A549 (cell line): Measurements from ENCODE around the gene IL2RA.

Source experiments
- EP300 ChIP-seq, 2 experiments: fragments of >200 bp; sonication (Bioruptor Twin); formaldehyde crosslinking; IDR thresholded peaks; 2 replicates in 1 of 2; 3 replicates in 1 of 2; pipeline ENCODE4 v1.6.1; 2016 to 2017
- TF ChIP-seq, protein P1 (sequence below): fragments of >200 bp; sonication (Bioruptor Twin); formaldehyde crosslinking; IDR thresholded peaks from 3 replicates; pipeline ENCODE4 v1.5.1; 2016

DNA sequence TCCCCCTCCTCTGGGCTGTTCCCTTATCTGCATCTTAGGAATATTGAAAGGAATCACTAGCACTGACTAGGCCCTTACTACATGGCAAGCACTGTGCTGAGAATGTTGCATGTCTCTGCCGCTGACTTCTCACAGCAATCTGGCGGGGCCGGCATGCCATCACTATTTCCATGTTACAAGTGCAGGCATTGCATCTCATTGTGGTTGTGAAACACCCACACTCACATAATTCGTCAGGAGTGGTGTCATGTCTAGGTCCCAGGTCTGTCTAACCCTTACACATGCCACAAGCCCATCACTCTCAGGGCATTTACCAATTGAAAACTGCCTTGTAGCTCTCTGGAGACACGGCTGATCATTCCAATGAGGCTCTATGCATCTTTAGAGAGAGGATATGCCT is 8.5 kb upstream of the IL2RA start:
- TF ChIP-seq EP300 (IDR thresholded peaks at IDR 0.05) = no peak
- TF ChIP-seq, protein P1, sequence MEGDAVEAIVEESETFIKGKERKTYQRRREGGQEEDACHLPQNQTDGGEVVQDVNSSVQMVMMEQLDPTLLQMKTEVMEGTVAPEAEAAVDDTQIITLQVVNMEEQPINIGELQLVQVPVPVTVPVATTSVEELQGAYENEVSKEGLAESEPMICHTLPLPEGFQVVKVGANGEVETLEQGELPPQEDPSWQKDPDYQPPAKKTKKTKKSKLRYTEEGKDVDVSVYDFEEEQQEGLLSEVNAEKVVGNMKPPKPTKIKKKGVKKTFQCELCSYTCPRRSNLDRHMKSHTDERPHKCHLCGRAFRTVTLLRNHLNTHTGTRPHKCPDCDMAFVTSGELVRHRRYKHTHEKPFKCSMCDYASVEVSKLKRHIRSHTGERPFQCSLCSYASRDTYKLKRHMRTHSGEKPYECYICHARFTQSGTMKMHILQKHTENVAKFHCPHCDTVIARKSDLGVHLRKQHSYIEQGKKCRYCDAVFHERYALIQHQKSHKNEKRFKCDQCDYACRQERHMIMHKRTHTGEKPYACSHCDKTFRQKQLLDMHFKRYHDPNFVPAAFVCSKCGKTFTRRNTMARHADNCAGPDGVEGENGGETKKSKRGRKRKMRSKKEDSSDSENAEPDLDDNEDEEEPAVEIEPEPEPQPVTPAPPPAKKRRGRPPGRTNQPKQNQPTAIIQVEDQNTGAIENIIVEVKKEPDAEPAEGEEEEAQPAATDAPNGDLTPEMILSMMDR = no peak
